Kidney glomerular epithelial cell (primary cell): ENCODE data around the gene DAZAP1.

Source experiments
- DNase-seq: peaks from one replicate; lab custom pipeline; 2025; lab: John Stamatoyannopoulos, UW

The DAZAP1 gene

DNA sequence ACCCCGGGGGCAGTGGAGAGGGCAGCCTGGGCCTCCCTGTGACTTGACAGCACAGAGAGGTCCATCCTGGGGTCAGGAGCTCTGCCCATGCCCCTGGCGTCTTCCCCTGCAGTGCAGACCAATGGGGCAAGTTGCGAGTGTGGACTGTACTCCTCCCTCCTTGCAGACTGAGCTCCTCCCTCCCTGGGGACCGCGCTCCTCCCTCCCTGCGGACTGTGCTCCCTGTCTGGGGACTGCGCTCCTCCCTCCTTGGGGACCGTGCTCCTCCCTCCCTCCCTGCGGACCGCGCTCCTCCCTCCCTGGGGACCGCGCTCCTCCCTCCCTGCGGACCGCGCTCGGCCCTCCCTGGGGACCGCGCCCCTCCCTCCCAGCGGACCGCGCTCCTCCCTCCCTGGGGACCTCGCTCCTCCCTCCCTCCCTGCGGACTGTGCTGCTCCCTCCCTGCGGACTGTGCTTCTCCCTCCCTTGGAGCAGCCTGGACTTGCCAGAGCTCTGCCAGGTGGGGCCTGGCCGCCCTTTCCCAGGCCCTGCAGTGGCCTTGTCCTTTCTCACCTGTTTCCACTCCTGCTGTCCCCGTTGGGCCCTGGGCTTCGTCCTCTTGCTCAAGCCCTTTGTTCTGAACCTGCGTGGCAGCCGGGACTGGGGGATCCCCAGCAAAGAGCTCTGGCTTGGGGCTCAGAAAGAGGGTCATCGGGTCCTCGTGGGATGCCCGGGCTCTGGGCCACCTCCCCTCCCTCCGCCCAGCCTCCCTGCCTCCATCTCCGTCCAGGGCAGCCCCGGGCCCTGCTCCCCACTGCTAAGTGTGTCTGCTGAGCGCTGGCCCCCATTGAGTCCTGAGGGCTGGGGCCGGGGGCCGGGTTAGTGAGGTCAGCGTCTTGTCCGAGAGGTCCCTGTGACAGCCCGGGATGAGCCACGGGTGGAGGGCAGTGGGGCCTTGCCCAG lies 12.9 kb upstream of the DAZAP1 start:
- no peak for DNase-seq

GRCh38 chr19:1395194-1396018 lies 12.0 kb upstream of the DAZAP1 start:
- DNase-seq: no peak

DNA sequence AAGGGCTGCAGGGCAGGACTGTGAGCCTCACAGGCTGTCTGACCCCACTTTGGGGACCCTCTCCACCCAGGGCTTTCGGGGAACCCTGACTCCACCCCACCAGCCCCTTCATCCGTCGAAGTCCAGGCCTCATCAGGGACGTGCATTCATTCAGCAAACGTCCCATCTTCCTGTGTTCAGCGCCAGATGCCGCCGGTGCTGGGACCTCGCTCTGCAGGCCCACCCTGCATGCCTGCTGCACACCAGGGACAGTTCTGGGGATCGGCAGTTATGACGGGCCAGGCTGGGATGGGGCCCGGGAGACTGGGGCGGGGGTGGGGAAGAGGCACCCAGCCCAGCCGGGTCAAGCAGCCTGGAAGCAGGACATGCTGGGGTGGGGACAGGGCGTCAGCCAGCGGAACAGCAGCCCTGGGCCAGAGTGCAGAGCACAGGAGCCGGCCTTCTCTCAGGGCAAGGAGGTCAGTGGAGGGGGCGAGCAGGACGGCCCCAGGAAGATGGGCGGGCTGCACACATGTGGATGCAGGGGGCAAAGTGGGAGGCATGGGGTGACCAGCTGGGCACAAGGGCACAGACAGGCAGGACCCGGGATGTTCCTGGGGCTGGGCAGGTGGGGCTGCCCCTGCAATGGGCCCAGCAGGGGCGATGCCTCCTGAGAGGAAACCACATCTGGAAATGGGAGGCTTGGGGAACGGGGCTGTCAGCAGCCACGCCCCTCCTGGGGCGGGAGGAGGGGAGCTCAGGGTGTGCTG lies 11.2 kb upstream of the DAZAP1 start:
- no peak for DNase-seq

- no peak for DNase-seq
Observed at GRCh38 chr19:1396768-1397679, 10.4 kb upstream of the DAZAP1 start.

DNA sequence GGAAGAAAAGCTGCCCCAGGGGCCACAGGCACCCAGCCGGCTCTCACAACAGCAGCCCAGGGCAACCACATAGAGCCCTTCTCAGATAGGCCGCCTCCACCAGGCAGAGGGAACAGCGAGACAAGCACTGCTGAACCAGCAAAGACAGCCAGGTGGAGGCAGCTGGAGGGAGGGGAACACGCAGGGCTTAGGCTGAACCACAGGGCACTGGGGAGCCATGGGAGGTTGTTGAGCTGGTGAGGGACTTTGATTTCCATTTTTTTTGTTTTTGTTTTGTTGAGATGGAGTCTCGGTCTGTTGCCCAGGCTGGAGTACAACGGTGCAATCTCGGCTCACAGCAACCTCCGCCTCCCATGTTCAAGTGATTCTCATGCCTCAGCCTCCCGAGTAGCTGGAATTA lies 9.5 kb upstream of the DAZAP1 start:
- DNase-seq: no peak

DNA sequence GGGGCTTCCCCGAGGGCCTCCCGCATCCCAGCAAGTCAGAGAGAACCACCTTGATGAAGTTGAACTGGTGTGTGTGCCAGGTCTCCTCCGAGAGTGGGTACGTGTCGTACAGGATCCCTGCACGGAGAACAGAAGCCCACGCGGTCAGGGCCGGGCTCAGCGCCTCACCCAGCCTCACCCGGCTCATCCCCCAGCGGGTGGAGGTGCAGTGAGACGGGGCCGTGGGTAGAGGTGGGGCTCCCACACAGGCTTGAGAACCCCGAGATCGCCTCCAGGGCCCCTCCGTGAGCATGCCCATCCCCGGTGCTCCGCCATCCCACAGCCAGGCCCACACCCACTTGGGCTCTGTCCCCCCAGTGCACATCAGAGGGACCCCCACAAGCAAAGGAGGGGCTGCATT lies 8.3 kb upstream of the DAZAP1 start:
- no peak for DNase-seq

GRCh38 chr19:1399745-1400144 lies 7.6 kb upstream of the DAZAP1 start:
- DNase-seq: no peak

GRCh38 chr19:1400281-1401137 lies 6.9 kb upstream of the DAZAP1 start:
- DNase-seq: no peak

DNA sequence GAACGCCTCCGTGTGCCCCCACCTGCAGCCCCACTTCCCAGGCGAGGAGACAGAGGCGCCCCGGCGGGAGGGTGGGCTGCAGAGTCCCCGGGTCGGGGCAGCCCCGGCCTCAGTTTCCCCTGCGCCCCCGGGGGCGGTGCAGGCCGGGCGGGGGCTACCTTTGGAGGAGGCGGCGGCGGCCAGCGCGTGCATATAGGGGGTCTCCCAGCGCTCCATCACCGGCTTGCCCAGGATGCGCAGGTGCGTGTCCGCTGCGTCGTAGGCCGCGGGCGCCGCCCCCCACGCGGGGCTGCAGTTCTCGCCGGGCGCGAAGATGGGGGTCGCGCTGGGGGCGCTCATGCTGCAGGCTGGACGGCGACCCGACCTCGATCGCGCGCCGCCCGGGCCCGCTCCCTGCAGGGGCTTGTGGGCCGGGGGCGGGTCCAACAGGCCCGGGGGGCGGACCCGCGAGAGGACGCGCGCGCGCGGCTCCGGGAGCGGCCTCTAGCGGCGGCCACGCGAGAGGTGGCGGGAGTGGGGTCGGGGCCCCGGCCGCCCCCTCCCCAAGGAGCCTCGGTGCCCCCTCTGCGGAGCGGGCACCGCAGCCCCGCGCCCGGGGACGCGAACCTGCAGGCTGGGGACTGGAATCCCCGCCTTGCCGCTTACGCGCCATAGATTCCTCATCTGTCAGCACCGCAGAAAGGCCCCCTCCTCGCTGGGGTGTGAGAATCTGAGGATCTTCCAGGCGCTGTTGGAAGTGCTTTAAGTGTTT lies 6.1 kb upstream of the DAZAP1 start, which contains the start of gene GAMT:
GAMT (minus strand) TSS at position 405 of the 751 bp plus-strand sequence; CDS start at position 339, 66 bp downstream.
- DNase-seq: no peak

DNA sequence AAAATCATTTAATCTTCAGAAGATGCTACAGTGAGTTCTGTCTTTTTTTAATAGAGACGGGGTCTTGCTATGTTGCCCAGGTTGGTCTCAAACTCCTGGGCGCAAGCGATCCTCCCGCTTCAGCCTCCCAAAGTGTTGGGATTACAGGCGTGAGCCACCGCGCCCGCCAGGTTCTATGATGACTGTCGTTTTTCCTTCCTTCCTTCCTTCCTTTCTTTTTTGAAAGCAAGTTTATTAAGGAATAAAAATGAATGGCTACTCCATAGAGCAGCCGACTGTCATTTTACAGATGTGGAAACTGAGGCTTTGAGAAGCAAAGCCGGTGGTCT lies 5.5 kb upstream of the DAZAP1 start:
- no peak for DNase-seq

DNA sequence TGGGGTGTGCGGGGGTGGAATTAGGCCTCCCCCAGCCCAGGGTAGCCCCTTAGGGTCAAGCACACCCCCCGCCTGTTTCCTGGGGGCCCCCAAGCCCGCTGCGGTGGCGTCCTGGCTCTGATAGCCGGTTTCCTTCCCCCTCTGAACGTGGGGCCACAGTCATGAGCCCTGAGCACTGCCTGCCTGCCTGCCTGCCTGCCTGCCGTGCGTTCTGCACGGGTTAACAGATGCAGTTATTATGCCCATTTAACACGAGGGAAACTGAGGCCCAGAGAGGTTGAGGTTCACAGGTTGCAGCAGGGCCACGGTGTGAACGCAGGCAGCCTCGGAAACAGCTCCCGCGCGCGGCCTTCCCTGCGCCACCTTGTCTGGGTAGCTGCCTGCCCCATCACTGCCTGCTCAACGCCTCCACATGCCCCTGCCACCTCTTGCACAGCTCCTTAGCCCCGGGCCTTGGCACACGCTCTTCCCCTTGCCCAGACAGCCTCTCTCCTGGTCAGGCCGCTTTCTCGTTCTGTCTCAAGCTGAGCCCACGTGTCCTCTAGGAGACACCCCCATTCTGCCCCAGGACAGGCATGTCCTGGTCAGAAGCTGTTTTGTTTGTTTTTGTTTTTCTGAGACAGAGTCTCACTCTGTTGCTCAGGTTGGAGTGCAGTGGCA lies 4.8 kb upstream of the DAZAP1 start:
- no peak for DNase-seq

GRCh38 chr19:1406774-1407527 lies 435 bp upstream of the DAZAP1 start:
- peak; percentile 90 for DNase-seq

- peak; percentile 9 for DNase-seq
Observed at GRCh38 chr19:1408300-1409203, 1.2 kb downstream of the DAZAP1 start.

GRCh38 chr19:1409204-1410005 lies 2.0 kb downstream of the DAZAP1 start:
- DNase-seq: no peak

DNA sequence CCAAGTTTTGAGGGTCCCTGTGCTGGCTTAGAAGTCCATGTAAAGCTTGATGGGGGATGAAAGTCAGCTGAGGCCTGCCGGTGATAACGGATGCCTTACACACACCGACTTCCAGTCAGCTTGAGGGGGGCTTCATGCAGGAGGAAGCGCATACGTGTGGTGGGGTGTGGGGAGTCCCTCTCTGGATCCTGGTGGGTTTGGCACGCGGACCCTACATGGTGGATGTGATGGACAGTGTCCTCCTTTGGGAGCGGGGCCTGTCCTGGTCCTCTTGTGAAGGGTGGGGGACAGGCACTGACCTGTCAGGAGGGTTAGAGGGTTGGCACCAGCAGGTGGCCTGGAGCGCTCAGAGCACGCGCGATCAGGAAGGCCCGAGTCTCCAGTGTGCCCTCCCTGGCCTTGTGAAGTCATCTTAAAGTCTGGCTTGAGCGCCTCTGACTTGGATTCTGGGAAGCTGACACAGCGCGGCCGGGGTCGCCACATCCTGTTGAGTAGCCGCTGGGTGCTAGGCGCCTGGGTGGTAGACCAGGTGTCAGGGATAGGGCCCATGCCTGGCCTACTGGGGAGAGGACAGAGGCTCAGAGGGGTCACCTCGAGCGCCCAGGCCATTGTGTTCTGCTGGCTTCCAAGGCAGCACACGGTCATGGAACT lies 2.9 kb downstream of the DAZAP1 start:
- peak; percentile 33 for DNase-seq

- DNase-seq: no peak
Observed at GRCh38 chr19:1410789-1411188, 3.4 kb downstream of the DAZAP1 start.
